Activated CD4-positive, alpha-beta T cell treated with anti-CD3 and anti-CD28 coated beads for 36 hours (primary cell): Measurements from ENCODE around the gene LIF. TPM values are rescaled to one million over a fixed set of nuclear protein-coding genes. Genes with fewer than 3 reads are reported as not detected.
A peak's percentile ranks its signal among the peaks of the same experiment; 100 is the strongest.

Source experiments
- ATAC-seq: fragments of 200-7000 bp; cut with Tn5 transposase; one replicate; pipeline ENCODE4 v1.10.0; 2021; ENCODE audit warnings: mild to moderate bottlenecking, moderate library complexity
- CTCF ChIA-PET: fragments of 350-600 bp; sonication (Branson Sonifier 250); formaldehyde crosslinking; loops from one replicate; lab custom pipeline; 2021; ENCODE audit warnings: antibody characterized with exemption; lab: Charles Lee
- POLR2A ChIA-PET: fragments of 350-600 bp; sonication (Branson Sonifier 250); formaldehyde crosslinking; loops from one replicate; lab custom pipeline; 2021; ENCODE audit warnings: antibody characterized with exemption, inconsistent platforms; lab: Charles Lee
- DNase-seq: peaks from one replicate; pipeline ENCODE4 v3.0.0-alpha.2; 2020
- H3K27ac Mint-ChIP-seq: one replicate; pipeline ENCODE4 v1.8.0; 2021; ENCODE audit warnings: mixed read lengths
- H3K27me3 Mint-ChIP-seq: one replicate; pipeline ENCODE4 v1.8.0; 2021; ENCODE audit warnings: mixed read lengths
- H3K36me3 Mint-ChIP-seq: one replicate; pipeline ENCODE4 v1.8.0; 2021; ENCODE audit warnings: low read depth, mixed read lengths
- H3K4me1 Mint-ChIP-seq: one replicate; pipeline ENCODE4 v1.8.0; 2021; ENCODE audit warnings: mixed read lengths
- H3K4me3 Mint-ChIP-seq: one replicate; pipeline ENCODE4 v1.8.0; 2021; ENCODE audit warnings: mild to moderate bottlenecking, moderate library complexity, mixed read lengths
- H3K9me3 Mint-ChIP-seq: one replicate; pipeline ENCODE4 v1.8.0; 2021; ENCODE audit warnings: low read depth, mixed read lengths
- intact Hi-C, 2 experiments: fragments of 100-400 bp; cut with DNase I in 1 of 2; cut with micrococcal nuclease in 1 of 2; formaldehyde crosslinking; loops; one replicate each; pipeline versions ENCODE4 v1.14.2 to v1.15.1; 2022 to 2024; cut with DNase I, micrococcal nuclease
- total RNA-seq, 2 experiments: library from RNA; stranded (reverse); gene quantifications; one replicate each; pipeline ENCODE4 v1.2.3, GENCODE V29; 2021

The LIF gene
- total RNA-seq, 2 experiments from 2014 or later = 77.3 to 105 TPM

DNA sequence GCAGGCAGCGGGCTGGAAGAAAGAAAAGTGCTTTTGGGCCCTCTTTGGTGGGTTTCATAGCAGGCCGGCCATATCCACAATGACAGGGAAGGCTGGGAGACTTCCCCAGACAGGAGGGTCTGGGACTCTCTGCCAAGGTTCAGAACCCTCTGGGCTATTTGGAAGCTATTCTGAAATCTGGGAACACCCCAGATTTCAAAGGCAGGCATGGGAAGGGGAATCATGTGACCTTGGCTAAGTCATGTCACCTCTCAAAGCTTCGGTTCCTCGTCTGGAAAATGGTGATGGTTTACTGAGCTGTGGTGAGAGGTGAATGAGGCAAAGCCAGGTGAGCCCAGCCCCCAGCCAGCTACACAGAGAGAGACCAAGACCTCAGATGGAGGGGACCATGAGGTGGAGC lies 38.1 kb upstream of the LIF start:
- no peak for ATAC-seq
- H3K27me3 Mint-ChIP-seq = no peaks in the 10 kb centered on the region
- H3K4me3 Mint-ChIP-seq = no peak overlapping the region
- intact Hi-C loops = no loop called here
- DNase-seq = no peak
- peaks cover 24% of the 10 kb centered on the region for H3K4me1 Mint-ChIP-seq
- H3K27ac Mint-ChIP-seq = peak overlapping the region; percentile 25
- CTCF ChIA-PET = interaction anchor here (1.2 to 4.9 kb wide), 4 partner anchors 20 to 216 kb away, joined by 4 to 43 read pairs (median 6); partner anchors contain the start of gene RNF215
- no peaks in the 10 kb centered on the region for H3K9me3 Mint-ChIP-seq
- POLR2A ChIA-PET = no interaction called here
- no peaks in the 10 kb centered on the region for H3K36me3 Mint-ChIP-seq

GRCh38 chr22:30284172-30284571 lies 37.6 kb upstream of the LIF start:
- H3K36me3 Mint-ChIP-seq = no peaks in the 10 kb centered on the region
- ATAC-seq = no peak
- H3K27me3 Mint-ChIP-seq = no peaks in the 10 kb centered on the region
- H3K27ac Mint-ChIP-seq = peak overlapping the region; percentile 25
- no peaks in the 10 kb centered on the region for H3K9me3 Mint-ChIP-seq
- H3K4me1 Mint-ChIP-seq = peaks cover 29% of the 10 kb centered on the region
- DNase-seq = no peak
- intact Hi-C loops = no loop called here
- ChIA-PET CTCF (interaction anchor here (0.9 to 4.9 kb wide), 4 partner anchors 10 to 106 kb away, joined by 3 to 43 read pairs (median 4); no protein-coding TSS in a partner anchor), POLR2A (no interaction called here)
- no peak overlapping the region for H3K4me3 Mint-ChIP-seq

DNA sequence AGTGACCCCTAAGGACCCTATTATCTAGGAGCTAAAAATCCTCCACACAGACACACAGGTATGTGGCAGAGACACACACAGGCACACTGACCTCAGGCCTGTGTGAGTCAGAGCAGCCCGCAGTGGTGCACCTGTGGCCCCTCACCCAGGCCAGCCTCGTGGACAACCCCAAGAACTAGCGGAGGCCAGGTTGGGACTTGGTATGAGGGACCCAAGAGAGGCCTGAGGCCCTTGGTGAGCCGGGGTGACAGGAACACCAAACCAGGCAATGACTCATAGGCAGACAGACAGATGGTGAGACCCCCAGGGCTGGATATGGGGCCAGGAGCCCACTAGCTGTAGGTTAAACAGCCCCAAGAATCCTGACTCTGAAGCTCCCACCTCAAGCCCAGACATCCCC lies 36.8 kb upstream of the LIF start:
- Mint-ChIP-seq H3K9me3 (no peaks in the 10 kb centered on the region), H3K4me1 (peaks cover 31% of the 10 kb centered on the region), H3K4me3 (no peak overlapping the region), H3K27me3 (no peaks in the 10 kb centered on the region), H3K27ac (no peak overlapping the region), H3K36me3 (no peaks in the 10 kb centered on the region)
- intact Hi-C loops = no loop called here
- no peak for ATAC-seq
- CTCF ChIA-PET = interaction anchor here (0.7 to 1.9 kb wide), 7 partner anchors 11 to 175 kb away, joined by 3 to 11 read pairs (median 3); partner anchors contain the start of gene RNF215
- DNase-seq = no peak
- POLR2A ChIA-PET = no interaction called here

DNA sequence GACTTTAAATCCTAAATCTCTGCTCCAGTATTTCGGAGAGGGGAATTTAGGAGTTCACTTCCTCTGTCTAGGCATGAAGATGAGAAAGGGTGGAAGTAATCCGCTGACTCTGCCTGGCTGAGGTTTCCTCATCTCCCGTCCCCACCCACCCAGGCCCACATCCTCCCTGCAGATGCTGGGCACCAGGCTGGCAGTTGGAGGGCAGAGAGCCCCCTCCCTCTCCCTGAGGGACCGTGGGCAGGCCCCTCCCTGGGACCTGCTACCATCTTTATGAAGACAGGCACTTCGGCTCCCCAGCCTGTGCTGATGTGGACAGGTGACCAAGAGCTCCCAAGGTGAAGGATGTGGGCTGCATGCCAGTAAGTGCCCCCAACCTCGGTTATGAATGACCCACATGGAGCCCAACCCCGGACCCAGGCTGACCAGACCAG lies 36.1 kb upstream of the LIF start:
- peaks cover 32% of the 10 kb centered on the region for H3K4me1 Mint-ChIP-seq
- no peak for DNase-seq
- no peaks in the 10 kb centered on the region for H3K36me3 Mint-ChIP-seq
- no peaks in the 10 kb centered on the region for H3K9me3 Mint-ChIP-seq
- ChIA-PET CTCF (interaction anchor here (0.8 to 1.9 kb wide), 3 partner anchors 21 to 175 kb away, joined by 3 to 11 read pairs (median 7); no protein-coding TSS in a partner anchor), POLR2A (no interaction called here)
- H3K4me3 Mint-ChIP-seq = no peak overlapping the region
- H3K27ac Mint-ChIP-seq = no peak overlapping the region
- no peak for ATAC-seq
- H3K27me3 Mint-ChIP-seq = no peaks in the 10 kb centered on the region
- intact Hi-C loops = no loop called here

GRCh38 chr22:30280505-30280904 lies 33.9 kb upstream of the LIF start:
- Mint-ChIP-seq H3K4me3 (no peak overlapping the region), H3K27me3 (no peaks in the 10 kb centered on the region), H3K27ac (no peak overlapping the region), H3K4me1 (peaks cover 41% of the 10 kb centered on the region), H3K9me3 (no peaks in the 10 kb centered on the region), H3K36me3 (no peaks in the 10 kb centered on the region)
- ATAC-seq = no peak
- ChIA-PET POLR2A (no interaction called here), CTCF (interaction anchor here (0.6 to 1.4 kb wide), 6 partner anchors 15 to 172 kb away, joined by 3 to 9 read pairs (median 3); no protein-coding TSS in a partner anchor)
- intact Hi-C loops = no loop called here
- no peak for DNase-seq

GRCh38 chr22:30279932-30280331 lies 33.4 kb upstream of the LIF start:
- DNase-seq (no peak), ATAC-seq (no peak)
- peaks cover 47% of the 10 kb centered on the region for H3K4me1 Mint-ChIP-seq
- ChIA-PET CTCF (interaction anchor here (0.5 to 1.4 kb wide), 8 partner anchors 14 to 172 kb away, joined by 3 to 9 read pairs (median 4); no protein-coding TSS in a partner anchor), POLR2A (no interaction called here)
- intact Hi-C loops = no loop called here
- no peaks in the 10 kb centered on the region for H3K9me3 Mint-ChIP-seq
- no peaks in the 10 kb centered on the region for H3K36me3 Mint-ChIP-seq
- H3K27me3 Mint-ChIP-seq = no peaks in the 10 kb centered on the region
- H3K27ac Mint-ChIP-seq = no peak overlapping the region
- H3K4me3 Mint-ChIP-seq = no peak overlapping the region

- Mint-ChIP-seq H3K27ac (no peak overlapping the region), H3K4me3 (no peak overlapping the region), H3K36me3 (no peaks in the 10 kb centered on the region), H3K9me3 (no peaks in the 10 kb centered on the region), H3K4me1 (peaks cover 50% of the 10 kb centered on the region), H3K27me3 (no peaks in the 10 kb centered on the region)
- DNase-seq (no peak), ATAC-seq (no peak)
- CTCF ChIA-PET = interaction anchor here (0.9 to 2.0 kb wide), 4 partner anchors 8 to 58 kb away, joined by 3 to 20 read pairs (median 7); no protein-coding TSS in a partner anchor
- intact Hi-C loops = no loop called here
- POLR2A ChIA-PET = no interaction called here
These were observed 32.7 kb upstream of the LIF start for GRCh38 chr22:30279046-30279788.

GRCh38 chr22:30277547-30278344 lies 31.2 kb upstream of the LIF start:
- H3K9me3 Mint-ChIP-seq = no peaks in the 10 kb centered on the region
- no peak overlapping the region for H3K4me3 Mint-ChIP-seq
- no peaks in the 10 kb centered on the region for H3K27me3 Mint-ChIP-seq
- DNase-seq (no peak), ATAC-seq (no peak)
- H3K4me1 Mint-ChIP-seq = peaks cover 45% of the 10 kb centered on the region
- intact Hi-C loops = no loop called here
- H3K27ac Mint-ChIP-seq = no peak overlapping the region
- ChIA-PET POLR2A (interaction anchor here (0.6 kb wide), 1 partner anchor 358 kb away, joined by 7 read pairs; no protein-coding TSS in a partner anchor), CTCF (interaction anchor here (0.6 to 2.0 kb wide), 5 partner anchors 9 to 283 kb away, joined by 3 to 20 read pairs (median 4); no protein-coding TSS in a partner anchor)
- no peaks in the 10 kb centered on the region for H3K36me3 Mint-ChIP-seq

GRCh38 chr22:30276039-30276438 lies 29.5 kb upstream of the LIF start:
- no peak for DNase-seq
- peaks cover 42% of the 10 kb centered on the region for H3K4me1 Mint-ChIP-seq
- H3K4me3 Mint-ChIP-seq = no peak overlapping the region
- H3K27me3 Mint-ChIP-seq = no peaks in the 10 kb centered on the region
- ChIA-PET CTCF (interaction anchor here (0.6 kb wide), 2 partner anchors 93 to 229 kb away, joined by 3 read pairs; no protein-coding TSS in a partner anchor), POLR2A (no interaction called here)
- H3K36me3 Mint-ChIP-seq = peaks cover 9% of the 10 kb centered on the region
- H3K27ac Mint-ChIP-seq = peak overlapping the region; percentile 62
- intact Hi-C loops = no loop called here
- no peaks in the 10 kb centered on the region for H3K9me3 Mint-ChIP-seq
- peak; percentile 19 for ATAC-seq

- H3K4me1 Mint-ChIP-seq = peaks cover 42% of the 10 kb centered on the region
- no peak for DNase-seq
- ChIA-PET CTCF (no interaction called here), POLR2A (no interaction called here)
- H3K9me3 Mint-ChIP-seq = no peaks in the 10 kb centered on the region
- intact Hi-C loops = no loop called here
- peak overlapping the region; percentile 62 for H3K27ac Mint-ChIP-seq
- no peaks in the 10 kb centered on the region for H3K27me3 Mint-ChIP-seq
- peaks cover 12% of the 10 kb centered on the region for H3K36me3 Mint-ChIP-seq
- H3K4me3 Mint-ChIP-seq = no peak overlapping the region
- peak; percentile 63 for ATAC-seq
These were observed 29.1 kb upstream of the LIF start for GRCh38 chr22:30275625-30276024.

- peaks cover 22% of the 10 kb centered on the region for H3K36me3 Mint-ChIP-seq
- ATAC-seq (no peak), DNase-seq (no peak)
- ChIA-PET CTCF (interaction anchor here (0.7 to 1.0 kb wide), 2 partner anchors 14 to 934 kb away, joined by 3 to 4 read pairs; no protein-coding TSS in a partner anchor), POLR2A (no interaction called here)
- H3K27ac Mint-ChIP-seq = no peak overlapping the region
- H3K4me3 Mint-ChIP-seq = no peak overlapping the region
- H3K27me3 Mint-ChIP-seq = no peaks in the 10 kb centered on the region
- intact Hi-C loops = no loop called here
- H3K9me3 Mint-ChIP-seq = no peaks in the 10 kb centered on the region
- H3K4me1 Mint-ChIP-seq = peaks cover 38% of the 10 kb centered on the region
These were observed 27.9 kb upstream of the LIF start for GRCh38 chr22:30274437-30274812.
